Measurements from ENCODE around the gene KSR2.

KSR2 gene

GRCh38 chr12:117685110-117685926, 283.5 kb downstream of the KSR2 start:
- in situ Hi-C loops (cut with MboI; ENCODE audit: low sequenced_read_pairs, unreplicated experiment): no loop called here
- no peak for TF ChIP-seq CTCF (IDR thresholded peaks at IDR 0.05; ENCODE audit: borderline replicate concordance, control extremely low read depth, extremely low read depth, insufficient read depth, missing control alignments)
- DNase-seq (ENCODE audit: low spot score): no peak

GRCh38 chr12:117684471-117684870, 284.3 kb downstream of the KSR2 start:
- TF ChIP-seq CTCF (IDR thresholded peaks at IDR 0.05; ENCODE audit: borderline replicate concordance, control extremely low read depth, extremely low read depth, insufficient read depth, missing control alignments): no peak
- DNase-seq (ENCODE audit: low spot score): no peak
- in situ Hi-C loops (cut with MboI; ENCODE audit: low sequenced_read_pairs, unreplicated experiment): no loop called here

- in situ Hi-C loops (cut with MboI; ENCODE audit: low sequenced_read_pairs, unreplicated experiment): no loop called here
- TF ChIP-seq CTCF (IDR thresholded peaks at IDR 0.05; ENCODE audit: borderline replicate concordance, control extremely low read depth, extremely low read depth, insufficient read depth, missing control alignments): no peak
- no peak for DNase-seq (ENCODE audit: low spot score)
Observed at GRCh38 chr12:117680312-117680711, 288.5 kb downstream of the KSR2 start.

- no peak for DNase-seq (ENCODE audit: low spot score)
- TF ChIP-seq CTCF (IDR thresholded peaks at IDR 0.05; ENCODE audit: borderline replicate concordance, control extremely low read depth, extremely low read depth, insufficient read depth, missing control alignments): no peak
- in situ Hi-C loops (cut with MboI; ENCODE audit: low sequenced_read_pairs, unreplicated experiment): no loop called here
Observed at GRCh38 chr12:117679776-117680175, 289.0 kb downstream of the KSR2 start.

- no peak for TF ChIP-seq CTCF (IDR thresholded peaks at IDR 0.05; ENCODE audit: borderline replicate concordance, control extremely low read depth, extremely low read depth, insufficient read depth, missing control alignments)
- in situ Hi-C loops (cut with MboI; ENCODE audit: low sequenced_read_pairs, unreplicated experiment): no loop called here
- DNase-seq (ENCODE audit: low spot score): no peak
Observed at GRCh38 chr12:117674763-117675162, 294.0 kb downstream of the KSR2 start.

DNA sequence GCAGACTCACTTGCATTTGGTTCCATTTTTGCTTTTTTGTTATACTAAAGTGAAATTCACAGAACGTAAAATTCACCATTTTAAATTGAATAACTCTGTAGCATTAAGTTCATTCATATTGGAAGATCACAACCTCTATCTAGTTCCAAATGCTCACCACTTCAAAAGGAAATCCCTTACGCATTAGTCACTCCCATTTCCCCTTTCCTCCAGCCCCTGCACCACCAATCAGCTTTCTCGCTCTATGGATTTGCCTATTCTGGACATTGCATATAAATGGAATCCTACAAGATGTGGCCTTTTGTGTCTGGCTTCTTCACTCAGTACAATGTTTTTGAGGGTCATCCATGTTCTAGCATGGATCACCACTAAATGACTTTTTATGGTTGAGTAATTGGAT, 294.5 kb downstream of the KSR2 start:
- in situ Hi-C loops (cut with MboI; ENCODE audit: low sequenced_read_pairs, unreplicated experiment): no loop called here
- TF ChIP-seq CTCF (IDR thresholded peaks at IDR 0.05; ENCODE audit: borderline replicate concordance, control extremely low read depth, extremely low read depth, insufficient read depth, missing control alignments): no peak
- DNase-seq (ENCODE audit: low spot score): no peak
